SK-N-SH (cell line): ENCODE data around the gene USP48. TPM values are rescaled to one million over a fixed set of nuclear protein-coding genes. Genes with fewer than 3 reads are reported as not detected.

Experiments
- CTCF ChIA-PET: fragments of 300-600, 350-600 bp; formaldehyde crosslinking; extraction: SDS; loops from one replicate; lab custom pipeline; 2021; lab: Yijun Ruan, JAX
- POLR2A ChIA-PET: fragments of 350-600 bp; sonication (Branson Sonifier 250); formaldehyde crosslinking; extraction: SDS; loops from one replicate; lab custom pipeline; 2020; ENCODE audit warnings: antibody characterized with exemption, inconsistent platforms; lab: Yijun Ruan, JAX
- DNase-seq: peaks from one replicate; pipeline ENCODE4 v3.0.0; 2012
- H2AFZ ChIP-seq: fragments of 200-600 bp; sonication (generic); 2 replicates; pipeline ENCODE4 v1.8.1; 2016; ENCODE audit warnings: antibody characterized with exemption, mild to moderate bottlenecking, low read depth
- H3F3A ChIP-seq: fragments of 200-600 bp; sonication (generic); replicated peaks from 2 replicates; pipeline ENCODE3; 2016; ENCODE audit warnings: antibody characterized with exemption, mild to moderate bottlenecking; ENCODE audit not compliant: insufficient read depth
- H3K27ac ChIP-seq, 2 experiments: fragments of 200-500 bp in 1 of 2; fragments of 200-600 bp in 1 of 2; sonication (Bioruptor generic) in 1 of 2; sonication (generic), shearing (Covaris generic) in 1 of 2; 2 replicates each; pipeline versions ENCODE4 v1.5.1 to v1.6.1; 2014 to 2016; ENCODE audit warnings: low read depth in 2 of 2, inconsistent platforms in 1 of 2, low read length in 1 of 2, mild to moderate bottlenecking in 1 of 2, mixed read lengths in 1 of 2
- H3K27me3 ChIP-seq: fragments of 200-600 bp; sonication (generic), shearing (Covaris generic); 2 replicates; pipeline ENCODE4 v1.6.1; 2016; ENCODE audit warnings: mixed run types; ENCODE audit not compliant: insufficient read depth
- H3K36me3 ChIP-seq, 2 experiments: fragments of 200-500 bp in 1 of 2; fragments of 200-600 bp in 1 of 2; sonication (Bioruptor generic) in 1 of 2; sonication (generic) in 1 of 2; replicated peaks in 1 of 2; 2 replicates each; pipeline versions ENCODE3 to v1.5.1; 2014 to 2016; ENCODE audit warnings: low read length in 1 of 2, mild to moderate bottlenecking in 1 of 2; ENCODE audit not compliant: insufficient read depth in 2 of 2, control insufficient read depth in 1 of 2
- H3K4me1 ChIP-seq, 2 experiments: fragments of 200-500 bp in 1 of 2; fragments of 200-600 bp in 1 of 2; sonication (Bioruptor generic) in 1 of 2; sonication (generic), shearing (Covaris generic) in 1 of 2; 2 replicates each; pipeline versions ENCODE4 v1.5.1 to v1.6.1; 2014 to 2016; ENCODE audit warnings: low read depth in 1 of 2, low read length in 1 of 2, mixed run types in 1 of 2; ENCODE audit not compliant: insufficient read depth in 2 of 2, control insufficient read depth in 1 of 2
- H3K4me2 ChIP-seq: fragments of 200-600 bp; sonication (generic), shearing (Covaris generic); 2 replicates; pipeline ENCODE4 v1.6.1; 2017; ENCODE audit warnings: mixed run types
- H3K4me3 ChIP-seq, 2 experiments: fragments of 200-500 bp in 1 of 2; fragments of 200-600 bp in 1 of 2; sonication (Bioruptor generic) in 1 of 2; sonication (generic), shearing (Covaris generic) in 1 of 2; 2 replicates each; pipeline versions ENCODE4 v1.5.1 to v1.8.1; 2014 to 2016; ENCODE audit warnings: low read depth in 2 of 2, inconsistent platforms in 1 of 2, low read length in 1 of 2, mild to moderate bottlenecking in 1 of 2, mixed read lengths in 1 of 2, moderate library complexity in 1 of 2
- H3K79me2 ChIP-seq: fragments of 200-600 bp; sonication (generic); 2 replicates; pipeline ENCODE4 v1.8.1; 2017; ENCODE audit warnings: mild to moderate bottlenecking; ENCODE audit not compliant: insufficient read depth
- H3K9ac ChIP-seq: fragments of 200-600 bp; sonication (generic); 2 replicates; pipeline ENCODE4 v1.6.1; 2017; ENCODE audit warnings: mixed run types
- H3K9me2 ChIP-seq: fragments of 200-600 bp; sonication (generic); 2 replicates; pipeline ENCODE4 v1.6.1; 2017; ENCODE audit warnings: mixed run types
- H3K9me3 ChIP-seq: fragments of 200-600 bp; sonication (generic); 2 replicates; pipeline ENCODE4 v1.6.1; 2017; ENCODE audit warnings: mixed run types, mild to moderate bottlenecking, moderate library complexity
- H4K20me1 ChIP-seq: fragments of 200-600 bp; sonication (generic); 2 replicates; pipeline ENCODE4 v1.6.1; 2017; ENCODE audit warnings: mild to moderate bottlenecking, mixed run types; ENCODE audit not compliant: insufficient read depth
- CHD2 ChIP-seq: fragments of 150-350 bp; IDR thresholded peaks from 2 replicates; pipeline ENCODE4 v1.6.1; 2018; ENCODE audit warnings: low read length; ENCODE audit not compliant: partially characterized antibody
- ELF1 ChIP-seq: IDR thresholded peaks from 2 replicates; pipeline ENCODE4 v1.4.0; 2012
- EP300 ChIP-seq, 2 experiments: IDR thresholded peaks; 2 replicates each; pipeline versions ENCODE4 v1.4.0 to v1.6.1; 2012; ENCODE audit warnings: borderline replicate concordance in 1 of 2, low read depth in 1 of 2, low read length in 1 of 2
- FOSL2 ChIP-seq: IDR thresholded peaks from 2 replicates; pipeline ENCODE4 v1.4.0; 2012; ENCODE audit warnings: low read depth, mild to moderate bottlenecking, moderate library complexity, borderline replicate concordance
- FOXJ3 ChIP-seq: sonication (generic); formaldehyde crosslinking; IDR thresholded peaks from 2 replicates; pipeline ENCODE4 v1.5.1; 2020; ENCODE audit warnings: mild to moderate bottlenecking, missing genetic modification reagents
- GABPA ChIP-seq: IDR thresholded peaks from 2 replicates; pipeline ENCODE4 v1.4.0; 2012; ENCODE audit warnings: low read depth, mild to moderate bottlenecking
- GATA2 ChIP-seq: sonication (generic); formaldehyde crosslinking; IDR thresholded peaks from 2 replicates; pipeline ENCODE4 v1.5.0; 2020; ENCODE audit warnings: mild to moderate bottlenecking, missing genetic modification reagents
- JUND ChIP-seq: IDR thresholded peaks from 2 replicates; pipeline ENCODE4 v1.4.0; 2012
- NFIC ChIP-seq: IDR thresholded peaks from 2 replicates; pipeline ENCODE4 v1.4.0; 2012; ENCODE audit warnings: borderline replicate concordance
- PBX3 ChIP-seq: IDR thresholded peaks from 2 replicates; pipeline ENCODE4; 2012
- RFX5 ChIP-seq: IDR thresholded peaks from 2 replicates; pipeline ENCODE4 v1.6.1; 2012; ENCODE audit warnings: mild to moderate bottlenecking, improper control_type of control experiment, low read length
- RXRA ChIP-seq: IDR thresholded peaks from 2 replicates; pipeline ENCODE4 v1.4.0; 2012; ENCODE audit warnings: low read depth, mild to moderate bottlenecking, borderline replicate concordance
- SIN3A ChIP-seq: IDR thresholded peaks from 2 replicates; pipeline ENCODE4 v1.6.1; 2012; ENCODE audit warnings: low read depth, mild to moderate bottlenecking, low read length, moderate library complexity, borderline replicate concordance
- TAF1 ChIP-seq: IDR thresholded peaks from 2 replicates; pipeline ENCODE4 v1.6.1; 2012; ENCODE audit warnings: low read depth, mild to moderate bottlenecking, low read length, moderate library complexity, borderline replicate concordance
- YY1 ChIP-seq: IDR thresholded peaks from 2 replicates; pipeline ENCODE4 v1.4.0; 2012; ENCODE audit warnings: low read depth, mild to moderate bottlenecking
- WGBS: methylation state at CpG from one replicate; pipeline ENCODE4 v1.1.6; 2017; ENCODE audit warnings: low lambda C conversion rate; 5-methylcytosine and 5-hydroxymethylcytosine counted together
- polyA plus RNA-seq, 3 experiments: library from polyadenylated mRNA; depleted of rRNA; stranded (reverse); fragments of >200 nt; gene quantifications; 2 replicates each; pipeline ENCODE4 v1.2.3, GENCODE V29; 2012
- TF ChIP-seq, protein P1 (sequence below): IDR thresholded peaks from 2 replicates; pipeline ENCODE4 v1.4.0; 2012; ENCODE audit warnings: low read depth
- TF ChIP-seq, protein P2 (sequence below): fragments of 150-350 bp; IDR thresholded peaks from 2 replicates; pipeline ENCODE4 v1.6.1; 2016; ENCODE audit warnings: mild to moderate bottlenecking, low read depth, low read length
- TF ChIP-seq, protein P3 (sequence below): IDR thresholded peaks from 2 replicates; pipeline ENCODE4 v1.4.0; 2012; ENCODE audit warnings: low read depth, borderline replicate concordance

The USP48 gene
- polyA plus RNA-seq, 1 of the 3 experiments (the other 2 are of a cell fraction) = 13.6 TPM

- 56% methylated on average over 2 of the region's 2 CpGs for WGBS
- ChIA-PET CTCF (interaction anchor here (1.5 kb wide), 1 partner anchor 13 kb away, joined by 6 read pairs; no protein-coding TSS in a partner anchor), POLR2A (no interaction called here)
- DNase-seq = no peak
- no peak for TF ChIP-seq PBX3
- TF ChIP-seq EP300 (IDR thresholded peaks at IDR 0.05; ENCODE audit: borderline replicate concordance in 1 of 2, low read depth in 1 of 2, low read length in 1 of 2) = no peak
- TF ChIP-seq YY1 = no peak
- no peak for TF ChIP-seq GATA2
- TF ChIP-seq, protein P1, sequence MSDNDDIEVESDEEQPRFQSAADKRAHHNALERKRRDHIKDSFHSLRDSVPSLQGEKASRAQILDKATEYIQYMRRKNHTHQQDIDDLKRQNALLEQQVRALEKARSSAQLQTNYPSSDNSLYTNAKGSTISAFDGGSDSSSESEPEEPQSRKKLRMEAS = no peak
- TF ChIP-seq GABPA = no peak
- TF ChIP-seq RXRA = no peak
- TF ChIP-seq CHD2 = no peak
- no peak for TF ChIP-seq TAF1
- no peak for TF ChIP-seq SIN3A
- no peak for TF ChIP-seq NFIC
- TF ChIP-seq JUND = no peak
- no peak for TF ChIP-seq RFX5
- TF ChIP-seq, protein P2, sequence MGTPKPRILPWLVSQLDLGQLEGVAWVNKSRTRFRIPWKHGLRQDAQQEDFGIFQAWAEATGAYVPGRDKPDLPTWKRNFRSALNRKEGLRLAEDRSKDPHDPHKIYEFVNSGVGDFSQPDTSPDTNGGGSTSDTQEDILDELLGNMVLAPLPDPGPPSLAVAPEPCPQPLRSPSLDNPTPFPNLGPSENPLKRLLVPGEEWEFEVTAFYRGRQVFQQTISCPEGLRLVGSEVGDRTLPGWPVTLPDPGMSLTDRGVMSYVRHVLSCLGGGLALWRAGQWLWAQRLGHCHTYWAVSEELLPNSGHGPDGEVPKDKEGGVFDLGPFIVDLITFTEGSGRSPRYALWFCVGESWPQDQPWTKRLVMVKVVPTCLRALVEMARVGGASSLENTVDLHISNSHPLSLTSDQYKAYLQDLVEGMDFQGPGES = no peak
- TF ChIP-seq ELF1 = no peak
- no peak for TF ChIP-seq FOXJ3 (CRISPR knock-in tag)
- TF ChIP-seq, protein P3, sequence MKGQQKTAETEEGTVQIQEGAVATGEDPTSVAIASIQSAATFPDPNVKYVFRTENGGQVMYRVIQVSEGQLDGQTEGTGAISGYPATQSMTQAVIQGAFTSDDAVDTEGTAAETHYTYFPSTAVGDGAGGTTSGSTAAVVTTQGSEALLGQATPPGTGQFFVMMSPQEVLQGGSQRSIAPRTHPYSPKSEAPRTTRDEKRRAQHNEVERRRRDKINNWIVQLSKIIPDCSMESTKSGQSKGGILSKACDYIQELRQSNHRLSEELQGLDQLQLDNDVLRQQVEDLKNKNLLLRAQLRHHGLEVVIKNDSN = no peak
- no peak for TF ChIP-seq FOSL2
- no peaks in the 10 kb centered on the region for H3K79me2 ChIP-seq
- no peaks in the 10 kb centered on the region for H3K27me3 ChIP-seq
- no peak overlapping the region for H3K4me3 ChIP-seq
- H3K4me1 ChIP-seq = no peaks in the 10 kb centered on the region
- no peaks in the 10 kb centered on the region for H3K9me3 ChIP-seq
- H4K20me1 ChIP-seq = no peaks in the 10 kb centered on the region
- H3F3A ChIP-seq = no peaks in the 10 kb centered on the region
- H2AFZ ChIP-seq = no peak overlapping the region
- no peaks in the 10 kb centered on the region for H3K36me3 ChIP-seq
- no peak overlapping the region for H3K9ac ChIP-seq
- H3K27ac ChIP-seq = no peak overlapping the region
- H3K9me2 ChIP-seq = no peaks in the 10 kb centered on the region
- H3K4me2 ChIP-seq = no peak overlapping the region
Observed at GRCh38 chr1:21794656-21795055, 11.7 kb upstream of the USP48 start.
